Esophagus muscularis mucosa (tissue), 3 donors: Measurements from ENCODE around the gene MMP24.

Experiments
- CTCF ChIP-seq, 3 experiments: fragments of 200-600 bp in 2 of 3; fragments of 450-650 bp in 1 of 3; sonication (generic) in 2 of 3; IDR thresholded peaks; one replicate each; pipeline ENCODE4 v1.5.1; 2017 to 2019; ENCODE audit warnings: antibody characterized with exemption in 3 of 3, mild to moderate bottlenecking in 2 of 3, moderate library complexity in 1 of 3
- POLR2A ChIP-seq: fragments of 450-650 bp; IDR thresholded peaks from one replicate; pipeline ENCODE4 v1.6.1; 2017; ENCODE audit warnings: antibody characterized with exemption, moderate library complexity, mild to moderate bottlenecking, low read depth
- POLR2AphosphoS5 ChIP-seq, 2 donors: sonication (generic); formaldehyde crosslinking; IDR thresholded peaks; one replicate each; pipeline ENCODE4 v1.6.1; 2017; ENCODE audit warnings: antibody characterized with exemption in 2 of 2

- TF ChIP-seq CTCF (IDR thresholded peaks at IDR 0.05) (no peak), POLR2A (no peak), POLR2AphosphoS5 (IDR thresholded peaks at IDR 0.05) (no peak)
These were observed 14.4 kb downstream of the MMP24 start for GRCh38 chr20:35240811-35241293.
